ENCODE measurements around the gene SCAND1.

DNA sequence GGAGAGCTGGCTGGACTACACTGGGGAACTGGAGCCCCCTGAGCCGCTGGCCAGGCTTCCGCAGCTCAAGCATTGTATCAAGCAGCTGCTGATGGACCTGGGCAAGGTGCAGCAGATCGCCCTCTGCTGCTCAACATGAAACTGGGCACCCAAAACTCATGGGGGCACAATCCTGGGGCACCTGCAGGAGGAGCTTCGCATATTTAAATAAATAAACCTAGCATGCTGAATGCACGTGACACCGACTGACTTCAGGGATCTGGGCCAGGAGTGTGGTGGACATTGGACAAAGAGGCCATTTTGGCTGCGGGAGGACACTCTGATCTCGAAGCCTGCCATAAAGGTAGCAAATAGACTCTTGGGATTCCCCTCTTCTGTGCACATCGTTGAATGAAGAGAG is 6.8 kb downstream of the SCAND1 start:
- TF ChIP-seq, protein P1, sequence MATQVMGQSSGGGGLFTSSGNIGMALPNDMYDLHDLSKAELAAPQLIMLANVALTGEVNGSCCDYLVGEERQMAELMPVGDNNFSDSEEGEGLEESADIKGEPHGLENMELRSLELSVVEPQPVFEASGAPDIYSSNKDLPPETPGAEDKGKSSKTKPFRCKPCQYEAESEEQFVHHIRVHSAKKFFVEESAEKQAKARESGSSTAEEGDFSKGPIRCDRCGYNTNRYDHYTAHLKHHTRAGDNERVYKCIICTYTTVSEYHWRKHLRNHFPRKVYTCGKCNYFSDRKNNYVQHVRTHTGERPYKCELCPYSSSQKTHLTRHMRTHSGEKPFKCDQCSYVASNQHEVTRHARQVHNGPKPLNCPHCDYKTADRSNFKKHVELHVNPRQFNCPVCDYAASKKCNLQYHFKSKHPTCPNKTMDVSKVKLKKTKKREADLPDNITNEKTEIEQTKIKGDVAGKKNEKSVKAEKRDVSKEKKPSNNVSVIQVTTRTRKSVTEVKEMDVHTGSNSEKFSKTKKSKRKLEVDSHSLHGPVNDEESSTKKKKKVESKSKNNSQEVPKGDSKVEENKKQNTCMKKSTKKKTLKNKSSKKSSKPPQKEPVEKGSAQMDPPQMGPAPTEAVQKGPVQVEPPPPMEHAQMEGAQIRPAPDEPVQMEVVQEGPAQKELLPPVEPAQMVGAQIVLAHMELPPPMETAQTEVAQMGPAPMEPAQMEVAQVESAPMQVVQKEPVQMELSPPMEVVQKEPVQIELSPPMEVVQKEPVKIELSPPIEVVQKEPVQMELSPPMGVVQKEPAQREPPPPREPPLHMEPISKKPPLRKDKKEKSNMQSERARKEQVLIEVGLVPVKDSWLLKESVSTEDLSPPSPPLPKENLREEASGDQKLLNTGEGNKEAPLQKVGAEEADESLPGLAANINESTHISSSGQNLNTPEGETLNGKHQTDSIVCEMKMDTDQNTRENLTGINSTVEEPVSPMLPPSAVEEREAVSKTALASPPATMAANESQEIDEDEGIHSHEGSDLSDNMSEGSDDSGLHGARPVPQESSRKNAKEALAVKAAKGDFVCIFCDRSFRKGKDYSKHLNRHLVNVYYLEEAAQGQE (IDR thresholded peaks at IDR 0.05; ENCODE audit: insufficient read depth in 1 of 2, low read depth in 2 of 2, low read length in 2 of 2), result no peak
- TF ChIP-seq SIN3A (IDR thresholded peaks at IDR 0.05; ENCODE audit: borderline replicate concordance, insufficient read depth, low read length), result no peak
- TF ChIP-seq TAF1 (IDR thresholded peaks at IDR 0.05; ENCODE audit: borderline replicate concordance, insufficient read depth, low read length), result no peak
